IPS-15b (cell line): ENCODE data around the gene EPC2.

Experiments
- H3K27me3 ChIP-seq: one replicate; pipeline ENCODE4 v1.6.1; 2013; ENCODE audit warnings: low read length; ENCODE audit not compliant: control insufficient read depth, insufficient read depth
- H3K36me3 ChIP-seq: one replicate; pipeline ENCODE4 v1.6.1; 2013; ENCODE audit warnings: low read length; ENCODE audit not compliant: control insufficient read depth, insufficient read depth
- H3K4me1 ChIP-seq: one replicate; pipeline ENCODE4 v1.6.1; 2013; ENCODE audit warnings: mild to moderate bottlenecking, low read length; ENCODE audit not compliant: control insufficient read depth, insufficient read depth
- H3K4me3 ChIP-seq: one replicate; pipeline ENCODE4 v1.5.1; 2013; ENCODE audit warnings: low read depth, low read length
- H3K9ac ChIP-seq: one replicate; pipeline ENCODE4 v1.6.1; 2013; ENCODE audit warnings: low read depth, mild to moderate bottlenecking, low read length
- H3K9me3 ChIP-seq: one replicate; pipeline ENCODE4 v1.6.1; 2013; ENCODE audit warnings: mild to moderate bottlenecking, low read length; ENCODE audit not compliant: control insufficient read depth, insufficient read depth

Gene EPC2, protein sequence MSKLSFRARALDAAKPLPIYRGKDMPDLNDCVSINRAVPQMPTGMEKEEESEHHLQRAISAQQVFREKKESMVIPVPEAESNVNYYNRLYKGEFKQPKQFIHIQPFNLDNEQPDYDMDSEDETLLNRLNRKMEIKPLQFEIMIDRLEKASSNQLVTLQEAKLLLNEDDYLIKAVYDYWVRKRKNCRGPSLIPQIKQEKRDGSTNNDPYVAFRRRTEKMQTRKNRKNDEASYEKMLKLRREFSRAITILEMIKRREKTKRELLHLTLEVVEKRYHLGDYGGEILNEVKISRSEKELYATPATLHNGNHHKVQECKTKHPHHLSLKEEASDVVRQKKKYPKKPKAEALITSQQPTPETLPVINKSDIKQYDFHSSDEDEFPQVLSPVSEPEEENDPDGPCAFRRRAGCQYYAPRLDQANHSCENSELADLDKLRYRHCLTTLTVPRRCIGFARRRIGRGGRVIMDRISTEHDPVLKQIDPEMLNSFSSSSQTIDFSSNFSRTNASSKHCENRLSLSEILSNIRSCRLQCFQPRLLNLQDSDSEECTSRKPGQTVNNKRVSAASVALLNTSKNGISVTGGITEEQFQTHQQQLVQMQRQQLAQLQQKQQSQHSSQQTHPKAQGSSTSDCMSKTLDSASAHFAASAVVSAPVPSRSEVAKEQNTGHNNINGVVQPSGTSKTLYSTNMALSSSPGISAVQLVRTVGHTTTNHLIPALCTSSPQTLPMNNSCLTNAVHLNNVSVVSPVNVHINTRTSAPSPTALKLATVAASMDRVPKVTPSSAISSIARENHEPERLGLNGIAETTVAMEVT

DNA sequence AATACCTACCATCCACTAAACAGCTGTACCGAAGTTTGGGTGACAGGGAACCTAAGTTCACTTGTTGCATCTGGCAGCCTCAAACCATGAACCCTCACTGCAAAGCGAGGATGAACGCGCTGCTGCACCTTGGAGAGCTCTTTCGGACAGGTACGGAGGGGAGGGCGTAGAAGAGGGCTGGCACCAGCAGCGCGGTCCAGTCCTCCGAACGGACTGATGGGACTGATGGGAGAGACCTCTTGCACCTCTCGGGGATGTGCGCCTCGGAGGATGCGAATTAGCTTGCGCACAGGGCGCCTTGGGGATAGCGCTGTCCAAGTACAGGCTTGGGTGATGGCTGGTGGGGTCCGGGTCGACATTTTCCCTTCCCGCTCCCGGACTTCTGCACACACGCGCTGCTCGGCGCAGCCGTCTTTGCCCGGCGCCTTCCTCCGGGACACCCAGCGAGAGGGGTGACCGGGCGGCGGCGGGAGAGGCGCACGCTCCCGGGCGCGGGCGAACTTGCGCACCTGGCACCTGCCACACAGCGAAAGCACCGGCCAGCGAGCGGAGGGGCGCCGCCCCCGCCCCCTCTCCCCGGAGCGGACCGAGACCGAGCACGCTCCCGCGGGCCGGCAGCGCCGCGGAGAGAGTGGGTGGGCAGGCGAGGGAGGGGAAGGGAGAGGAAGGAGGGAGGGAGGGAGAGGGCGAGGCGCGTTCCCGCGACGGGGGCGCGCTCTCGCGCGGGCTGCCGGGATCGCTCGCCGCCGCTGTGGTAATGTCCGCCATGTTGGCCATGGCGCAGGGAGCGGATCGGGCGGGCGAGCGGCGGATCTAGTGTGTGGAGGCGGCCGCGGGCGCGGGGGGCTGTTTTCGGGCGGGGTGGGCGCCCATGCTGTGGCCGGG lies at the start of gene EPC2:
Gene EPC2 (plus strand): TSS at position 754 of the 885 bp plus-strand sequence. CDS start 267 bp downstream, outside the sequence.
- no peaks in the 10 kb centered on the region for H3K27me3 ChIP-seq
- peaks cover 11% of the 10 kb centered on the region for H3K4me1 ChIP-seq
- H3K36me3 ChIP-seq: no peaks in the 10 kb centered on the region
- H3K4me3 ChIP-seq: peak within 1 kb of the TSS; percentile 93
- H3K9me3 ChIP-seq: no peaks in the 10 kb centered on the region
- peak within 1 kb of the TSS; percentile 84 for H3K9ac ChIP-seq

DNA sequence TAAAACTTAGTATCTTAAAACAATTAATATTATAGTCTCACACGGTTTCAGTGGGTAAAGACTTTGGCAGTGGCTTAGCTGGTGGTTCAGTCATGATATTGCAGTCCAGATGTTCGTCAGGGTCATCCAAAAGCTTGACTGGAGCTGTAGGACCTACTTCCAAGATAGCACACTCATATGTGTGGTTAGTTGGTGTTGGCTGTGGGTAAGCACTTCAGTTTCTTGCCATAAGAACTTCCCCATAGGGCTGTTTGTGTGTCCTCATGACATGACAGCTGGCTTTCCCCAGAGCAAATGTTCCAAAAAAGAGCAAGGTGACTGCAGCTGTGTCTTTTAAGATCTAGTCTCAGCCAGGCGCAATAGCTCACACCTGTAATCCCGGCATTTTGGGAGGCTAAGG lies 48.5 kb upstream of the EPC2 start:
- H3K27me3 ChIP-seq: no peaks in the 10 kb centered on the region
- H3K9me3 ChIP-seq: no peaks in the 10 kb centered on the region
- no peak overlapping the region for H3K9ac ChIP-seq
- H3K4me3 ChIP-seq: no peak overlapping the region
- H3K36me3 ChIP-seq: no peaks in the 10 kb centered on the region
- no peaks in the 10 kb centered on the region for H3K4me1 ChIP-seq

DNA sequence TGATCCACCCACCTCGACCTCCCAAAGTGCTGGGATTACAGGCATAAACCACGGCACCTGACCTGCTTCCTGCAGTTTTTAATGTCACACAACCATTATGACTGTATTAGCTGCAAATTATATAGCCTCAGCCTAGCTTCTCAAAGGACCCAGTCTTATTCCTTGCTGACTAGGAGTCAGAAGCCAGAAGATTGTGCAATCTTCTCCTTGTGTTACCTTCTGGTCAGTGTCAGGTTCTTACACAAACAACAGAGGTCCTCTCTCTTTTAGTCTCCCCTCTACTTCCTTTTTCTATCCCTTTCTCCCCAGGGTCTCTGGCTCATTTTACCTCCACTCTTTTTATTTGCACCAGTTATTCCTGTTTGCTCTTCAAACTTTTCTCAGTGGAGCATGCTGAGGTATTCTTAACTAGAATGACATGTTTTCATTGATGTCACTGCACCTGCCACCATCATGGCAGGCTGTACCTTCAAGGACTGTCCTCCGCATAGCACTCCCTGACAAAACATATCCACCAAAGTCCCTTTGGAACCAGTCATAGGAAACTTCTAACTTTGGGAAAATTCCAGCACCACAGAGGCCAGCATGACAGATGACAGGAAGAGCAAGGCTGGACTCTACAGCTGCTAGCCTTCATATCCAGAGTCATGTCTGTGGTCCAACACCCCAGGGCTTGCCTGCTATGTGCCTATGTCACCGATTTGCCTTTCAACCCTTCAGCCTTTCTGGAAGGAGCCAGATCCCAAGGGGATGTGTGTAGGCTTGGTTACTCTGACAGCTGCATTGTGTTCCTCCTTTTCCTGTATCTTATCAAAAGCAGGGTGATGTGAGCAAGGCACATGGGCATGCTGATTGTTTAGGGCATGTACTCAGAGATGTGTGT lies 45.2 kb upstream of the EPC2 start:
- H3K27me3 ChIP-seq: no peaks in the 10 kb centered on the region

DNA sequence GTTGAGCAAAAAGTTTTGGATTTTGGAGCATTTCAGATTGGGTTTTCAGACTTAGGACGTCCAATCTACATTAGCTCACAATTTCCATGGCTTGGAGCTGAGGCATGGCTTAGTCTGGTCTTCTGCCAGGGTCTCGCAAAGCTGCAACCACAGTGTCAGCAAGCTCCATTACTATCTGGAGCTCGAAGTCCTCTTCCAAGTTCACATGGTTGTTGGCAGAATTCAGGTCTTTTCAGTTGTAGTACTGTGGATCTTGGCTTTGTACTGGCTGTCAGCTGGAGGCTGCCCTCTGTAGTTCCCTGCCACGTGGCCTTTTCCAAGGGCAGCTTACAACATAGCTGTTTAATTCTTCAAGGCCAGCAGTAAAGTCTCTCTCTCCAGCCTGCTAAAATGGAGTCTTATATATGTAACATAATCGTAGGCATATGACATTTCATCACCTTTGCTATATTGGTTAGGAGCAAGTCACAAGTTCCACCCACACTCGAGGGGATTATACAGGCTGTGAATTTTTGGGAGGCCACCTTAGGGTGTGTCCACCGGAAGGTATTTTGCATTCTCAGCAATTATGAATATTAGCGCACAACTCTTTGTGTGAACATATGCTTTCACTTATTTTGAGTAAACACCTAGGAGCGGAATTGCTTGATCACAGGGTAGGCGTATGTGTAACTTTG lies 41.5 kb upstream of the EPC2 start:
- Histone ChIP-seq H3K27me3 (no peaks in the 10 kb centered on the region), H3K9ac (no peak overlapping the region), H3K4me3 (no peak overlapping the region), H3K9me3 (no peaks in the 10 kb centered on the region), H3K4me1 (no peaks in the 10 kb centered on the region), H3K36me3 (no peaks in the 10 kb centered on the region)

More for the DNA sequence above, 45.2 kb upstream of the EPC2 start:
- Histone ChIP-seq H3K4me1 (no peaks in the 10 kb centered on the region), H3K4me3 (no peak overlapping the region), H3K9ac (no peak overlapping the region), H3K9me3 (no peaks in the 10 kb centered on the region), H3K36me3 (no peaks in the 10 kb centered on the region)

DNA sequence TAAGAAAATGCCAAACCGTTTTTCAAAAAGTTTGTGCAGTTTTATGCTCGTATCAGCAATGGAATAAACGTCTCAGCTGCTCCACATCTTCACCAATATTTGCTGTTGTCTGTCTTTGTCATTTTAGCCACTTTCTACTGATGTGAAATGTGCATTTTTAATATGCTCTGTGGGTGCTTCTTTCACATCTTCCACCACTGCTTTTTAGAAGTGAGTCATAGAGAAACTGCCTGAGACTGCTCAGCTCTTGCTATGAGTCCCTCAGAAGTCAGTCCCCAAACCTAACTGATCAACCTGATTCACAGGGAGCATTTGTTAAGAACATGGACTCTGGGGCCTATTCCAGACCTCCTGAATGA lies 41.0 kb upstream of the EPC2 start:
- Histone ChIP-seq H3K27me3 (no peaks in the 10 kb centered on the region), H3K9ac (no peak overlapping the region), H3K9me3 (no peaks in the 10 kb centered on the region)

DNA sequence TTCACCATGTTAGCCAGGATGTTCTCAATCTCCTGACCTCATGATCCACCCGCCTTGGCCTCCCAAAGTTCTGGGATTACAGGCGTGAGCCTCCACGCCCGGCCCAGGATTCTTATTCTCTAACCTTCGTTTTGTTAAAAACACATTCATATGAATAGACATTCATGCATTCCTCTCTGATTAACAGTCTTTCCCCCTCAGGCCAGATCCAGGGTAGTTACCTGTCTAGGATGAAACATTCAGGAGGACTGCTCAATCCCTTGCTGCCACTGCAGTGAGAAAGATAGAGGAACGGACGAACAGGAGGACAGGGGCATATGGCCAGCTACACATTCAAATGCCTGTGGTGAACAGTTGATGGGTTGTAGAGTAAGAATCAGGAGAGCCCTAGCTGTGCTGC lies 39.6 kb upstream of the EPC2 start:
- no peaks in the 10 kb centered on the region for H3K9me3 ChIP-seq
- no peak overlapping the region for H3K9ac ChIP-seq
- no peaks in the 10 kb centered on the region for H3K36me3 ChIP-seq
- H3K4me1 ChIP-seq: no peaks in the 10 kb centered on the region
- no peak overlapping the region for H3K4me3 ChIP-seq
- H3K27me3 ChIP-seq: no peaks in the 10 kb centered on the region

More for the DNA sequence above, 41.0 kb upstream of the EPC2 start:
- H3K4me1 ChIP-seq: no peaks in the 10 kb centered on the region
- no peaks in the 10 kb centered on the region for H3K36me3 ChIP-seq
- H3K4me3 ChIP-seq: no peak overlapping the region

DNA sequence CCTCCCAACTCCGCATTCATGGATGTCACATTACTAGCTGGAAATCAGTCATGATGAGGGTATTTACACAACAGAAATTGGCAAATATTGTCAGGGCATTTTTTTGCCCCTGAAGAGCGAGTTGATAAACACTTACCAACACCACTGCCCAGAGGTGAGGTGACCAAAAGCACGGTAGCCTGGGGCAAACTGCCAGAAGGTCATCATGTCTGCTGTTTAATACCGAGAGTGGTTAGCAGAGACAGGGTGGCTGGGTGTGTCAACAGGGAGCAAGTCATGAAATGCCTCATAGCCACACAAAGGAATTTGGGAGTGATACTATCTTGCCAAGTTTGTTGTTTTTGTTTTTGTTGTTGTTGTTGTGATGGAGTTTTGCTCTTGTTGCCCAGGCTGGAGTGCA lies 37.0 kb upstream of the EPC2 start:
- no peaks in the 10 kb centered on the region for H3K27me3 ChIP-seq
- no peaks in the 10 kb centered on the region for H3K36me3 ChIP-seq
- no peak overlapping the region for H3K4me3 ChIP-seq
- H3K4me1 ChIP-seq: no peaks in the 10 kb centered on the region
- H3K9ac ChIP-seq: no peak overlapping the region
- no peaks in the 10 kb centered on the region for H3K9me3 ChIP-seq

DNA sequence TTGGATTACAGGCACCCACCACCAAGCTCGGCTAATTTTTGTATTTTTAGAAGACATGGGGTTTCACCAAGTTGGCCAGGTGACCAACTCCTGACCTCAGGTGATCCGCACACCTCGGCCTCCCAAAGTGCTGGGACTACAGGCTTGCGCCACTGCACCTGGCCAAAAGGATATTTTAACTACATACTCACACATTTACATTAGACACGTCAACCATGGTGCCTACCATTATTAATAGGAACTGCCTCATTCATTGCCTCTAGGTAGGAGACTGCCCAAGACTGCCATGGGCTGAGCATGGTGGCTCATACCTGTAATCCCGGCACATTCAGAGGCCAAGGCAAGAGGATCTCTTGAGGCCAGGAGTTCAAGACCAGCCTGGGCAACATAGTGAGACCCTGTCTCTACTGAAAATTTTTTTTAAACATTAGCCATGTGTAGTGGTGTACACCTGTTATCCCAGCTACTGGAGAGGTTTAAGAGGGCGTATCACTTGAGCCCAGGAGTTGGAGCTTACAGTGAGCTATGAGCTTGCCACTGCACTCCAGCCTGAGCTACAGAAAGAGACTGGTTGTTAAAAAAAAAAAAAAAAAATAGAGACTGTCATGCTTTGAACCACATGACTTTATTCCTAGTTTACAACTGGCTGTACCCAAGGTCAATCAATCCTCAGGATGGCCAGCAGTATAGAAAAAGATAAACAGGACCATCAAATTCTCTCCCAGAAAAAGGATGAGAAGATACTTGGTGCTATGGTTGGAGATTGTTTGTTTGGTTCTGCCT lies 31.1 kb upstream of the EPC2 start:
- Histone ChIP-seq H3K4me1 (peaks cover 20% of the 10 kb centered on the region), H3K9me3 (no peaks in the 10 kb centered on the region), H3K4me3 (no peak overlapping the region), H3K36me3 (no peaks in the 10 kb centered on the region), H3K9ac (no peak overlapping the region), H3K27me3 (no peaks in the 10 kb centered on the region)

DNA sequence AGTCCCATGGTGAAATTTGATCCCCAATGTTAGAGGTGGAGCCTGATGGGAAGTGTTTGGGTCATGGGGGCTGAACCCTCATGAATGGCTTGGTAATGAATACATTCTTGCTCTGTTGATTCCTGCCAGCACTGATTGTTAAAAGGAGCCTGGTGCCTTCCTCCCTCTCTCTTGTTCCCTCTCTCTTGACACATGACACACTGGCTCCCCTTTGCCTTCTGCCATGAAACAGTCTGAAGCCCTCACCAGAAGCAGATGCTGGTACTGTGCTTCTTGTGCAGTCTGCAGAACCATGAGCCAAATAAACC lies 30.6 kb upstream of the EPC2 start:
- Histone ChIP-seq H3K4me3 (no peak overlapping the region), H3K27me3 (no peaks in the 10 kb centered on the region)

DNA sequence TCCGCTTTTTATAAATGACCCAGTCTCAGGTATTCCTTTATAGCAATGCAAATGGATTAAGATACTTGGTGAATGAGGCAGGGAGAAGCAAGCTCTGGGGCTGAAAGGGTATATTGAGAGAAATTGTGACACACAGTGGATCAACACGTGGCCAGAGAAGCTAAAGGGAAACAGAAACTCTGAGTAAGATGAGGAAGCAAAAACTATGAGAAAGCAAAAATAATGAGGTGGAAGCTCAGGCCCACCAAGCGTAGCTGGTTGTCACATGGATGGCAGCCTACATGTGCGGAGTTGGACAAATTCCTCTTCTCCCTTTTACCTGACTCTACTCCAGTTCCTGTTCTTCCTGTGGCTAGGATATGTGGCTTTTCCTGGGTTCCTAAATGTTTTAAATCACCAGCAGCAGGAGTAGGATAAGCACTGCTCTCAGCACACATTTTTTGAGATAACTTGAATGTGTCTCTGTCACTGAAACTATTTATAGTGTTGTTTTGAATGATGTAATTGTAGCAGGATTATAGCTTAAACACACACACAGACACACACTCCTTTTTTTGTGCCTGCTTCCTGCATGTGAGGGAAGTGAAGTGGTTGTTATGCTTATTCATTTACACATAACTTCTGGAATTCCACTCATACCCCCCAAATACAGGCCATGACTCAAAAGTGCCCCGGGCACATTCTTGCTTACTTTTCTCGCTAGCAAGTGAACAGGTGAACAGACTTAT lies 30.1 kb upstream of the EPC2 start:
- no peaks in the 10 kb centered on the region for H3K36me3 ChIP-seq
- H3K4me1 ChIP-seq: peaks cover 20% of the 10 kb centered on the region
- no peak overlapping the region for H3K9ac ChIP-seq
- H3K9me3 ChIP-seq: no peaks in the 10 kb centered on the region
- no peaks in the 10 kb centered on the region for H3K27me3 ChIP-seq
- no peak overlapping the region for H3K4me3 ChIP-seq

More for the DNA sequence above, 30.6 kb upstream of the EPC2 start:
- peaks cover 20% of the 10 kb centered on the region for H3K4me1 ChIP-seq
- H3K36me3 ChIP-seq: no peaks in the 10 kb centered on the region
- no peak overlapping the region for H3K9ac ChIP-seq
- no peaks in the 10 kb centered on the region for H3K9me3 ChIP-seq
